ENCODE data around the gene UBC. TPM values are rescaled to one million over a fixed set of nuclear protein-coding genes. Genes with fewer than 3 reads are reported as not detected.

Gene UBC
- total and polyA plus RNA-seq, 9 of the 15 experiments (the other 6 are each of a cell fraction or from before 2014, with no cell fraction given): 533 to 1,153 (median 813) TPM

DNA sequence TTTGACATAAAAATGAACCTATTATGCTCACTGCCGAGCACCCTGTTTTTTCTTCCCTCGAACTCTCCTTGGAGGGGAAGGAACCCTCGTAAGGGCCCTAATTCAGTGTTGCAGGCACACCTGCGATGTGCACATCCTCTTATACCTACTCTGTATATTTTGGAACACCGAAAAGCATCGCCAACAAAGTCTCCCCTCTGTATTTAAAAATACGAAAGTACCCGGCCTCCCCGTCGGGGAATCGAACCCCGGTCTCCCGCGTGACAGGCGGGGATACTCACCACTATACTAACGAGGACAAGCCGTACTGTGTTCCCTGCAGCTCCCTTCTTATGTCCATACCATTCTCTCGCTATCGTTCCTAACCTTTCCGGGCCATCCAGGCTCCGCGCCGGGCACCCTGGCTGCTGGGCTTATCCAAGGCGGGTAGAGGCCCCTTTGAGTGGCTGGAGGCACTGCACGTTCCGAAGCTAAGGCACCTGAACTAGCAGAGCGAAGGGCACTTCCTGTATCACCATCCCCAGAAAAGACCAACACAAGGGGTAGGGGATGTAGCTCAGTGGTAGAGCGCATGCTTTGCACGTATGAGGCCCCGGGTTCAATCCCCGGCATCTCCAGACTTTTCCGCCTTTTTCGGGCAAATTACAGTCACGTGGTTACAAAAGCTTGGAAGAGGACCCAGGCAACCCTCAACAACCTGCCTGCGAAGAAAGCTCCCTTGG, 25.1 kb upstream of the UBC start (continued):
- TF ChIP-seq SMARCC2 (IDR thresholded peaks at IDR 0.05; ENCODE audit: low read depth) (no peak), HDGF (IDR thresholded peaks at IDR 0.05) (no peak), ZNF436 (CRISPR knock-in tag; IDR thresholded peaks at IDR 0.05) (0 out of 2 replicates have a peak, but pooled peaks have one; percentile 65), HOXB6 (CRISPR knock-in tag; IDR thresholded peaks at IDR 0.05; ENCODE audit: borderline replicate concordance) (0 out of 2 replicates have a peak, but pooled peaks have one; percentile 34), SMAD4 (CRISPR knock-in tag; conservative IDR thresholded peaks at IDR 0.05) (0 out of 2 replicates have a peak, but pooled peaks have one; percentile 9), HNRNPH1 (optimal IDR thresholded peaks at IDR 0.05; ENCODE audit: low read depth, low read length) (no peak), MTF1 (CRISPR knock-in tag; IDR thresholded peaks at IDR 0.05; ENCODE audit: borderline replicate concordance) (peak; percentile 42; the same call in 1 of the 2 replicates), MED1 (CRISPR knock-in tag; IDR thresholded peaks at IDR 0.05; ENCODE audit: borderline replicate concordance) (no peak), ZNF707 (CRISPR knock-in tag; conservative IDR thresholded peaks at IDR 0.05) (no peak; the same call in none of the 2 replicates), PCBP1 (IDR thresholded peaks at IDR 0.05; ENCODE audit: low read depth, low read length, poor library complexity, severe bottlenecking) (no peak), ZNF232 (CRISPR knock-in tag; IDR thresholded peaks at IDR 0.05) (no peak), ZNF253 (CRISPR knock-in tag; conservative IDR thresholded peaks at IDR 0.05) (peak; percentile 62; the same call in 1 of the 2 replicates), ZNF699 (CRISPR knock-in tag; IDR thresholded peaks at IDR 0.05; ENCODE audit: insufficient replicate concordance) (no peak), PHF21A (IDR thresholded peaks at IDR 0.05; ENCODE audit: borderline replicate concordance, low read depth) (0 out of 2 replicates have a peak, but pooled peaks have one; percentile 38), POLR2A (conservative IDR thresholded peaks at IDR 0.05) (peak; percentile 48), IFI16 (CRISPR knock-in tag; IDR thresholded peaks at IDR 0.05) (no peak), KDM5B (IDR thresholded peaks at IDR 0.05; ENCODE audit: insufficient replicate concordance, low read depth, low read length) (no peak), ZNF76 (CRISPR knock-in tag; IDR thresholded peaks at IDR 0.05; ENCODE audit: borderline replicate concordance) (peak; percentile 11; the same call in 1 of the 2 replicates)
- TF ChIP-seq, protein P1, sequence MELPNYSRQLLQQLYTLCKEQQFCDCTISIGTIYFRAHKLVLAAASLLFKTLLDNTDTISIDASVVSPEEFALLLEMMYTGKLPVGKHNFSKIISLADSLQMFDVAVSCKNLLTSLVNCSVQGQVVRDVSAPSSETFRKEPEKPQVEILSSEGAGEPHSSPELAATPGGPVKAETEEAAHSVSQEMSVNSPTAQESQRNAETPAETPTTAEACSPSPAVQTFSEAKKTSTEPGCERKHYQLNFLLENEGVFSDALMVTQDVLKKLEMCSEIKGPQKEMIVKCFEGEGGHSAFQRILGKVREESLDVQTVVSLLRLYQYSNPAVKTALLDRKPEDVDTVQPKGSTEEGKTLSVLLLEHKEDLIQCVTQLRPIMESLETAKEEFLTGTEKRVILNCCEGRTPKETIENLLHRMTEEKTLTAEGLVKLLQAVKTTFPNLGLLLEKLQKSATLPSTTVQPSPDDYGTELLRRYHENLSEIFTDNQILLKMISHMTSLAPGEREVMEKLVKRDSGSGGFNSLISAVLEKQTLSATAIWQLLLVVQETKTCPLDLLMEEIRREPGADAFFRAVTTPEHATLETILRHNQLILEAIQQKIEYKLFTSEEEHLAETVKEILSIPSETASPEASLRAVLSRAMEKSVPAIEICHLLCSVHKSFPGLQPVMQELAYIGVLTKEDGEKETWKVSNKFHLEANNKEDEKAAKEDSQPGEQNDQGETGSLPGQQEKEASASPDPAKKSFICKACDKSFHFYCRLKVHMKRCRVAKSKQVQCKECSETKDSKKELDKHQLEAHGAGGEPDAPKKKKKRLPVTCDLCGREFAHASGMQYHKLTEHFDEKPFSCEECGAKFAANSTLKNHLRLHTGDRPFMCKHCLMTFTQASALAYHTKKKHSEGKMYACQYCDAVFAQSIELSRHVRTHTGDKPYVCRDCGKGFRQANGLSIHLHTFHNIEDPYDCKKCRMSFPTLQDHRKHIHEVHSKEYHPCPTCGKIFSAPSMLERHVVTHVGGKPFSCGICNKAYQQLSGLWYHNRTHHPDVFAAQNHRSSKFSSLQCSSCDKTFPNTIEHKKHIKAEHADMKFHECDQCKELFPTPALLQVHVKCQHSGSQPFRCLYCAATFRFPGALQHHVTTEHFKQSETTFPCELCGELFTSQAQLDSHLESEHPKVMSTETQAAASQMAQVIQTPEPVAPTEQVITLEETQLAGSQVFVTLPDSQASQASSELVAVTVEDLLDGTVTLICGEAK (IDR thresholded peaks at IDR 0.05): peak; percentile 95
- TF ChIP-seq, protein P1 (CRISPR knock-in tag; IDR thresholded peaks at IDR 0.05): no peak

All from K562 (cell line).